Astrocyte of the spinal cord (primary cell): ENCODE measurements around the gene IDH3G.
A peak's percentile ranks its signal among the peaks of the same experiment; 100 is the strongest.

ENCODE experiments used
- DNase-seq: peaks from one replicate; pipeline ENCODE4 v3.0.0; 2011; ENCODE audit warnings: low read depth, low spot score
- H3K4me3 ChIP-seq: 2 replicates; pipeline ENCODE4 v1.5.1; 2011; ENCODE audit warnings: low read depth, mild to moderate bottlenecking, low read length, moderate library complexity
- in situ Hi-C: cut with HindIII; loops from 2 replicates; pipeline ENCODE4 v1.10.0; 2017; ENCODE audit warnings: low sequenced_read_pairs
- TF ChIP-seq, protein P1 (sequence below): IDR thresholded peaks from 2 replicates; pipeline ENCODE4 v1.5.1; 2012; ENCODE audit warnings: low read depth, mild to moderate bottlenecking, low read length, inconsistent platforms

Gene IDH3G

DNA sequence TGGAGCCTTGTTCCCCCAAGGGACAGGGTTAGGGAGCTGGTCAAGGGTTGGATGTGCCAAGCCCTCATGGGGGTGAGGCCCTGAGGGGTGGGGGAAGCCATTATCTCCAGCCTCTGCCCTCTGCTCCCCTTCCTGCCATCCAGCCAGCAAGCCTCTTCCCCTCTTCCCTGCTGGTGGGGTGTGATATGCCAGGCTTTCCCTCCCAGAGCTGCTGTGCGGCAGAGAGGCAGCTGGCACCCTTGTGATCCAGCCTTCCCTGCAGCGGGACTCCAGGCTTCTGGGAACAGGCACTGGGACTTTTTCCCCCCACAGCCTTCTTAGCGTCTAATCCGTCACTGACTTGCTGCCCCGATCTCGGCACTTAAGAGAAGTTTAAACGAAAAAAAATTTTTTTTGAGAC, 6.6 kb upstream of the IDH3G start:
- in situ Hi-C loops, result no loop called here
- H3K4me3 ChIP-seq, result no peak overlapping the region
- DNase-seq, result no peak
- TF ChIP-seq, protein P1, sequence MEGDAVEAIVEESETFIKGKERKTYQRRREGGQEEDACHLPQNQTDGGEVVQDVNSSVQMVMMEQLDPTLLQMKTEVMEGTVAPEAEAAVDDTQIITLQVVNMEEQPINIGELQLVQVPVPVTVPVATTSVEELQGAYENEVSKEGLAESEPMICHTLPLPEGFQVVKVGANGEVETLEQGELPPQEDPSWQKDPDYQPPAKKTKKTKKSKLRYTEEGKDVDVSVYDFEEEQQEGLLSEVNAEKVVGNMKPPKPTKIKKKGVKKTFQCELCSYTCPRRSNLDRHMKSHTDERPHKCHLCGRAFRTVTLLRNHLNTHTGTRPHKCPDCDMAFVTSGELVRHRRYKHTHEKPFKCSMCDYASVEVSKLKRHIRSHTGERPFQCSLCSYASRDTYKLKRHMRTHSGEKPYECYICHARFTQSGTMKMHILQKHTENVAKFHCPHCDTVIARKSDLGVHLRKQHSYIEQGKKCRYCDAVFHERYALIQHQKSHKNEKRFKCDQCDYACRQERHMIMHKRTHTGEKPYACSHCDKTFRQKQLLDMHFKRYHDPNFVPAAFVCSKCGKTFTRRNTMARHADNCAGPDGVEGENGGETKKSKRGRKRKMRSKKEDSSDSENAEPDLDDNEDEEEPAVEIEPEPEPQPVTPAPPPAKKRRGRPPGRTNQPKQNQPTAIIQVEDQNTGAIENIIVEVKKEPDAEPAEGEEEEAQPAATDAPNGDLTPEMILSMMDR, result no peak

DNA sequence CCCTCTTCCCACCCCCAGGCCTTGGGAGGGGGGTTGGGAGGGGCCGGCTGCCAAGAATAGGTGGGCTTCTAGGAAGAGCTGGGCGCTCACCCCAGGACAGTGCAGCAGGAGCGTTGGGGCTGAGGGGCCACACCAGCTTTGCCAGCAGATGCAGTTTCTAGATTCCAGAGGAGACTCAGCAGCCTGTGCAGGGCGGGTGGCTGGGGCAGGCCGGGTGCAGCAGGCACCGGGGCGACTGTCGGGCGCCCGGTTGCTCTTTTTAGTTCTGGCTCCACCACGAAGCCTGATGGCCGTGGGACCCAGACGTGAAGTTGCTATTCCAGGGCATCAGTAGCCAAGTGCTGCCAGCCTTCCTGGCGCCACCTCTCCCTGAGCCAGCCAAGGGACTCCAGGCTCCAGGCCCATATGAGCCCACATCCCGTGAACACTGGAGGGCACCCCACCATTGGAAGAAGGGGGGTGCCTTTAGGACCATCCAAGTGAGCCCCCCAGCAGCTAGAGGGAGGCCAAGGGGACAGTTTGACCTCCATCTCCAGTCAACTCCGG, 6.1 kb upstream of the IDH3G start:
- DNase-seq, result no peak
- H3K4me3 ChIP-seq, result no peak overlapping the region
- TF ChIP-seq, protein P1, result no peak
- in situ Hi-C loops, result no loop called here

DNA sequence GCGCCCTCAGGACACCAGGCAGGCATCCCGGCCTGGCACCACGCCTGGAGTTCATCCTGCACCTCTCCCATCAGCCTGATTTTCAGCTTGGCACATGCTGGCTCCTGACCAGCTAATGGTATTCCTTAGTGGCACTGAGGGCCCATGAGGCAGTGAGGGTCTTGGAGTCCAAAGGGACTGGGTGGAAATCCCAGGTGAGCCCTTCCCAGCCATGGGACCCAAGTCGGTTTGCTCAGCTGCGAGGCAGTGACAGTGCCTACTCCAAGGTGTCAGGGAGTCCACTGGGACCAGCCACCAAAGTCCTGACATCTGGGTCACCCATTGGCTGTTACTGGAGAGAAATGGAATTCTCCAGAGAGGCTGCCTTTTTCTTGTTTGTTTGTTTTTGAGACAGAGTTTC, 5.2 kb upstream of the IDH3G start:
- TF ChIP-seq, protein P1, result no peak
- in situ Hi-C loops, result no loop called here
- DNase-seq, result no peak

DNA sequence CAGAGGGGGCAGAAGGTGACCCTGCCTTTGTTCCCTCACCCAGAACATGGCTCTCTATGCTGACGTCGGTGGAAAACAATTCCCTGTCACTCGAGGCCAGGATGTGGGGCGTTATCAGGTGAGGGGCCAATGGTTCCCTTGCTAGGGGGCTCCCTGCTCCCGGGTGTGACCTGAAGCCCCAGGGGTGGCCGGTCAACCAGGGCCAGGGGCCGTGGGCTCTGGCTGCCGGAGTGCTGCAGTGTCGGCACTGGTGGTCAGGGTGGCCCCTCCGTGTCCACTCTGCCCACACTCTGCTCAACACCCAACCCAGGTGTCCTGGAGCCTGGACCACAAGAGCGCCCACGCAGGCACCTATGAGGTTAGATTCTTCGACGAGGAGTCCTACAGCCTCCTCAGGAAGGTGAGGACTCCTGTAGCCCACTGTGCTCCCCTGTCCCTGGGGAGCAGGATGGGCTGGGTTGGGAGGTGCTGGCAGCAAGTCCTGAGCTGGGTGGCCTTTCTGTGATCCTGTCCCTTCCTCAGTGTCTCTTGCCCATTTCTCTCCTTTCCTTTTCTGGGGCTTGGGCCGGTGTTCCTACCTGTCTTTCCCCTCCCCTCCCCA, 3.3 kb upstream of the IDH3G start:
- TF ChIP-seq, protein P1, result no peak
- in situ Hi-C loops, result no loop called here
- no peak for DNase-seq
- no peak overlapping the region for H3K4me3 ChIP-seq

More for the DNA sequence above, 5.2 kb upstream of the IDH3G start:
- no peak overlapping the region for H3K4me3 ChIP-seq

DNA sequence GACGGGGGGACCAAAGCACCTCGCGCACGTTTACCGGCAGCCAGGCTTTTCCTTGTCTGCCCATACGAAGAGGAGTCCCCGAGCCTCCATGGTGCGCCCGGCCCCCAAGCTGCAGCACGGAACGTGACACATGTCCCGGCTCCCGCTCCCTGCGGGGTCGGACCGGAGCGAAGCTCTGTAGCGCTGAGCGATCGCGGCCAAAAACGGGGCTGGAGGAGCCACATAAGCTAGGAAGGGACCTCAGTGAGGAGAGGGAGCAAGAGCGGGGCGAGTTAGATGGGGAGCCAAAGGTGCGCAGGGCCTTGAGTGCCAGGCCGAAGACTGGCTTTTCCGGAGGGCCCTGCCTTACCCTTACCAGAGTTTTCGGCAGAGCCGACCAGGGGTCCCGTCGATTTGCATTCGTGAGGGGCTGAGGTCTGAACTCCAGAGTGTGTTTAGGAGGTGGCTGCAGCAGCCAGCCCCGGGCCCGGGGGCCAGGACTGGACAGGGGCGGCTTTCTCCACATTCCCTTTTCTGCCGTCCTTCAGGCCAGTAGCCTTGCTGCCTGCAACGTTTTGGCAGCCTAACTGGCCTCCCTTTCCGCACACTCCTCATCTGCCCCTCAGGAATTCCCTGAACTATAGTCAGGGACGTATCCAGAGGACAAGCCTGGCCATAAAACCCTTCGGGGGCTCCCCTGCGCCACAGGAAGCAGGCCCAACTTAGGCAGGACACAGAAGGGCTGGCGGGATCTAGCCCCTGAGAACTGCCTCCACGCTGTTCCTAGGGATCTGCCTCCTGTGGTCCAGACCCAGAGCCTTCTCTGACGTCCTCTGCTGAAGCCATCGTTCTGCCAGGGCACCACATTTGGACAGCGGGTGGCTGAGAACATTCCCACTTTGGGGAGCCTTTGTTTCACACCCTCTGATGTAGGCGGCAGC, 982 bp upstream of the IDH3G start:
- in situ Hi-C loops, result no loop called here
- no peak for DNase-seq
- TF ChIP-seq, protein P1, result no peak
- peak overlapping the region; percentile 72 for H3K4me3 ChIP-seq

DNA sequence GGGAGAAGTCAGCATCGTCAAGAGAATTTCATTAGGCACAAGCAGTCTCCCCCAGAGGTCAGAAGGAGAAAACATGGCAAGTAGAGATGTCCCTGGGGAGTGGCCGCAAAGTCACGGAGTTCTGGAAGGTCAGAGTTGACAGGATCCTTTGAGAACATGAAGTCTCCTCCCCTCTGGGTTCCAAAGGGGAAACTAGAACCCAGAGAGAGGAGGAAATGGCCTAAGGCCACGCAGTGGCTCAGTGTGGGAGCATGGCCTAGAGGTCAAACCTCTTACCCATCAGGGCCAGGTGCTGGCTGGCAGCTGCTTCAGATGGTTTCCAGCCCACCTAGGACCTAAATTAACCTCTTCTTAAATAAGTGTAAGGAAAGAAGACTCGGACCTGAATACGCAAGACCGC, 884 bp downstream of the IDH3G start:
- in situ Hi-C loops, result no loop called here
- TF ChIP-seq, protein P1, result no peak
- H3K4me3 ChIP-seq, result peak overlapping the region; percentile 72
- DNase-seq, result no peak
